Mammary epithelial cell (primary cell): ENCODE data around the gene CD300LB.

Source experiments
- CTCF ChIP-seq, 2 donors: IDR thresholded peaks in 1 of 2; conservative IDR thresholded peaks in 1 of 2; 2 replicates each; pipeline ENCODE4 v1.5.1; 2011 to 2012; ENCODE audit warnings: inconsistent platforms in 2 of 2, low read length in 2 of 2, mild to moderate bottlenecking in 2 of 2, control low read depth in 1 of 2, low read depth in 1 of 2; ENCODE audit not compliant: insufficient read depth in 1 of 2; ENCODE audit errors: extremely low read depth in 1 of 2
- EZH2 ChIP-seq: IDR thresholded peaks from 2 replicates; pipeline ENCODE4 v1.6.1; 2012; ENCODE audit warnings: low read length, inconsistent platforms, borderline replicate concordance

GRCh38 chr17:74578979-74579378 is 47.7 kb upstream of the CD300LB start:
- no peak for TF ChIP-seq CTCF (conservative IDR thresholded peaks at IDR 0.05 in 1 of 2, IDR thresholded peaks at IDR 0.05 in 1 of 2; ENCODE audit: extremely low read depth in 1 of 2, insufficient read depth in 1 of 2, low read depth in 1 of 2, low read length in 2 of 2)
- no peak for TF ChIP-seq EZH2
